Transverse colon (tissue), 4 donors: Measurements from ENCODE around the gene SELENOS. TPM values are rescaled to one million over a fixed set of nuclear protein-coding genes. Genes with fewer than 3 reads are reported as not detected.

Source experiments
- DNase-seq: peaks from one replicate; pipeline ENCODE4 v3.0.0-alpha.2; 2019
- H3K27ac ChIP-seq, 4 donors: fragments of 200-600 bp; sonication (generic); 2 replicates each; pipeline ENCODE4 v1.5.1; 2016 to 2018; ENCODE audit warnings: inconsistent platforms in 4 of 4
- H3K27me3 ChIP-seq: fragments of 200-600 bp; sonication (generic); 2 replicates; pipeline ENCODE4 v1.5.1; 2017; ENCODE audit warnings: inconsistent platforms
- H3K36me3 ChIP-seq, 4 donors: fragments of 200-600 bp; sonication (generic); 2 replicates each; pipeline ENCODE4 v1.5.1; 2017 to 2019; ENCODE audit warnings: inconsistent platforms in 4 of 4
- H3K4me1 ChIP-seq, 4 donors: fragments of 200-600 bp; sonication (generic); 2 replicates each; pipeline ENCODE4 v1.5.1; 2017 to 2020; ENCODE audit warnings: inconsistent platforms in 4 of 4
- H3K4me3 ChIP-seq, 4 donors: fragments of 200-600 bp; sonication (generic); 1 replicate in 1 of 4; 2 replicates in 3 of 4; pipeline versions ENCODE4 v1.5.1 to v1.6.1; 2017 to 2019; ENCODE audit warnings: inconsistent platforms in 4 of 4
- H3K9me3 ChIP-seq, 2 donors: fragments of 200-600 bp; sonication (generic); 2 replicates each; pipeline ENCODE4 v1.5.1; 2017 to 2019; ENCODE audit warnings: inconsistent platforms in 2 of 2
- CTCF ChIP-seq, 5 experiments: fragments of 200-600 bp in 3 of 5; fragments of 450-650 bp in 2 of 5; sonication (generic) in 3 of 5; IDR thresholded peaks; 1 replicate in 2 of 5; 2 replicates in 3 of 5; pipeline ENCODE4 v1.5.1; 2016 to 2017; ENCODE audit warnings: antibody characterized with exemption in 5 of 5, inconsistent platforms in 3 of 5, mild to moderate bottlenecking in 2 of 5, moderate library complexity in 1 of 5
- EP300 ChIP-seq: sonication (generic); formaldehyde crosslinking; IDR thresholded peaks from one replicate; pipeline ENCODE4 v1.6.1; 2017; ENCODE audit warnings: antibody characterized with exemption, low read depth
- POLR2A ChIP-seq: fragments of 450-650 bp; IDR thresholded peaks from one replicate; pipeline ENCODE4 v1.6.1; 2016; ENCODE audit warnings: antibody characterized with exemption, mild to moderate bottlenecking, moderate library complexity
- POLR2AphosphoS5 ChIP-seq, 3 donors: sonication (generic); formaldehyde crosslinking; IDR thresholded peaks; one replicate each; pipeline ENCODE4 v1.6.1; 2016; ENCODE audit warnings: antibody characterized with exemption in 3 of 3
- WGBS, 2 donors: methylation state at CpG; one replicate each; pipeline ENCODE4 v1.1.5; 2018; ENCODE audit warnings: low coverage in 1 of 2; 5-methylcytosine and 5-hydroxymethylcytosine counted together
- in situ Hi-C, 4 donors: fragments of 200-750 bp; cut with MboI; loops; one replicate each; pipeline versions ENCODE4 v1.15.0 to v1.15.1; 2017; ENCODE audit warnings: low sequenced_read_pairs in 3 of 4, low pct_ligation_motif_present in 1 of 4, low pct_unique_long_range_greater_than_20kb in 1 of 4
- intact Hi-C: fragments of 100-400 bp; cut with DNase I; formaldehyde crosslinking; loops from one replicate; pipeline ENCODE4 v1.15.1; 2023; ENCODE audit warnings: low total_unique reads
- total RNA-seq, 4 donors: library from RNA; depleted of rRNA; stranded (reverse); fragments of >200 nt; gene quantifications; one replicate each; pipeline ENCODE4 v1.1.0, GENCODE V29; 2016

The SELENOS gene
- total RNA-seq, 4 donors from 2014 or later = 24.9 to 128 (median 120) TPM

GRCh38 chr15:101255615-101256241, 21.6 kb downstream of the SELENOS start:
- 29 to 59% methylated on average over 1 to 8 of the region's 8 CpGs for WGBS, 2 donors
- no peaks in the 10 kb centered on the region for H3K36me3 ChIP-seq
- in situ Hi-C loops (loop anchor here (5.0 to 25.0 kb wide), 6 partner anchors 163 to 618 kb away; partner anchors contain the start of gene LRRK1 (in 4 of the 4)), intact Hi-C loops (loop anchor here (2.0 to 5.0 kb wide), 2 partner anchors 168 to 241 kb away; no protein-coding TSS in a partner anchor)
- H3K4me3 ChIP-seq = no peak overlapping the region
- H3K27ac ChIP-seq = no peak overlapping the region
- no peaks in the 10 kb centered on the region for H3K27me3 ChIP-seq
- TF ChIP-seq EP300 = no peak
- no peak for TF ChIP-seq CTCF (IDR thresholded peaks at IDR 0.05)
- no peak for TF ChIP-seq POLR2AphosphoS5 (IDR thresholded peaks at IDR 0.05)
- TF ChIP-seq POLR2A = no peak
- DNase-seq = no peak
- H3K9me3 ChIP-seq = no peaks in the 10 kb centered on the region
- H3K4me1 ChIP-seq = peaks cover 0 to 10% (median 6%) of the 10 kb centered on the region in 4 donors

DNA sequence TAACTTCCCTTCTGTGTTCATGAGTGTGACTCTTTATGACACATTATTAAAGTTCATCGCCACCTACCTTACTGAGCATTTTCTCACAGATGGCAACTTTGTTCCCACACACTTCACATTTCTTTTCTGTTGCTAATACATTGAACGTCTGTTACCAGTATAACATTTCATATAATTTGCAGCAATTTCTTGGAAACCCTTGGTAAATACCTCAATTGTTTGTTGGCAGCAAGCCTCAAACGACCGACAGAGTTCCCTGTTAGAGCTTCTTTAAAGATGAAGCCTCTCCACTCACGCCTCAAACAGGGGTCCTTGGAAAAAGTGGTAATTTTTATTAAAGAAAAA, 22.3 kb downstream of the SELENOS start:
- TF ChIP-seq CTCF (IDR thresholded peaks at IDR 0.05) (no peak), EP300 (no peak), POLR2AphosphoS5 (IDR thresholded peaks at IDR 0.05) (no peak), POLR2A (no peak)
- H3K9me3 ChIP-seq = no peaks in the 10 kb centered on the region
- 71 to 73% methylated on average over 5 of the region's 5 CpGs for WGBS, 2 donors
- in situ Hi-C loops (loop anchor here (5.0 to 25.0 kb wide), 6 partner anchors 163 to 618 kb away; partner anchors contain the start of gene LRRK1 (in 4 of the 4)), intact Hi-C loops (loop anchor here (5.0 kb wide), 1 partner anchor 168 kb away; no protein-coding TSS in a partner anchor)
- H3K4me1 ChIP-seq = peaks cover 6 to 17% (median 13%) of the 10 kb centered on the region in 4 donors
- no peaks in the 10 kb centered on the region for H3K36me3 ChIP-seq
- H3K4me3 ChIP-seq = no peak overlapping the region
- no peaks in the 10 kb centered on the region for H3K27me3 ChIP-seq
- H3K27ac ChIP-seq = no peak overlapping the region
- no peak for DNase-seq

- DNase-seq = no peak
- no peaks in the 10 kb centered on the region for H3K27me3 ChIP-seq
- no peaks in the 10 kb centered on the region for H3K36me3 ChIP-seq
- peaks cover 10 to 23% (median 18%) of the 10 kb centered on the region in 4 donors for H3K4me1 ChIP-seq
- 88 to 100% methylated on average over 1 to 11 of the region's 11 CpGs for WGBS, 2 donors
- intact Hi-C loops (loop anchor here (5.0 kb wide), 1 partner anchor 167 kb away; no protein-coding TSS in a partner anchor), in situ Hi-C loops (loop anchor here (5.0 to 25.0 kb wide), 6 partner anchors 162 to 617 kb away; partner anchors contain the start of gene LRRK1 (in 4 of the 4))
- no peak overlapping the region for H3K27ac ChIP-seq
- H3K4me3 ChIP-seq = no peak overlapping the region
- H3K9me3 ChIP-seq = no peaks in the 10 kb centered on the region
- no peak for TF ChIP-seq EP300
- no peak for TF ChIP-seq POLR2AphosphoS5 (IDR thresholded peaks at IDR 0.05)
- TF ChIP-seq POLR2A = no peak
- TF ChIP-seq CTCF (IDR thresholded peaks at IDR 0.05) = no peak
Observed at GRCh38 chr15:101254157-101255050, 22.9 kb downstream of the SELENOS start.

GRCh38 chr15:101252836-101253235, 24.4 kb downstream of the SELENOS start:
- H3K4me3 ChIP-seq = peak overlapping the region in 3 of 4 donors; percentile 76 to 97 (median 89)
- 25 to 50% methylated on average over 2 to 3 of the region's 3 CpGs for WGBS, 2 donors
- in situ Hi-C loops = loop anchor here (10.0 to 25.0 kb wide), 4 partner anchors 168 to 616 kb away; partner anchors contain the start of gene LRRK1 (in 4 of the 4)

More at GRCh38 chr15:101252836-101253235, 24.4 kb downstream of the SELENOS start:
- Histone ChIP-seq H3K27me3 (no peaks in the 10 kb centered on the region), H3K4me1 (peaks cover 10 to 36% (median 24%) of the 10 kb centered on the region in 4 donors), H3K36me3 (no peaks in the 10 kb centered on the region), H3K27ac (peak overlapping the region; percentile 92 to 96 (median 94)), H3K9me3 (no peaks in the 10 kb centered on the region)
- no peak for DNase-seq
- TF ChIP-seq POLR2AphosphoS5 (IDR thresholded peaks at IDR 0.05) = no peak
- no peak for TF ChIP-seq EP300
- TF ChIP-seq CTCF (IDR thresholded peaks at IDR 0.05) = no peak
- TF ChIP-seq POLR2A = no peak
- intact Hi-C loops = no loop called here
